ENCODE data around the gene PARD3.

The PARD3 gene

DNA sequence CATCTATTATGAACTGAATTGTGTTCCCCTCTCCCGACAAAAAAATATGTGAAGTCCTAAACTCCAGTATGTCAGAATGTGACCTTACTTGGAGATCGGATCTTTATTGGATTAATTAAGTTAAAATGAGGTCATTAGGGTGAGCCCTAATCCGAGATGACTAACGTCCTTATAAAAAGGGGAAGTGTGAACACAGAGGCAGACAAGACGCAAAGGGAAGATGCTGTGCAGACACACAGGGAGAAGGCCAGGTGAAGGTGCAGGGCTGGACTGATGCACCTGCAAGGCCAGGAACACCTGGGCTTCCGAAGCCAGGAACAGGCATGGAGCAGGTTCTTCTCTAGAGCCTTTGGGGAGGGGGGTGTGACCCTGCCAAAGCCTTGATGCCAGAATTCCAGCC, 187.8 kb downstream of the PARD3 start:
- DNase-seq, result no peak

DNA sequence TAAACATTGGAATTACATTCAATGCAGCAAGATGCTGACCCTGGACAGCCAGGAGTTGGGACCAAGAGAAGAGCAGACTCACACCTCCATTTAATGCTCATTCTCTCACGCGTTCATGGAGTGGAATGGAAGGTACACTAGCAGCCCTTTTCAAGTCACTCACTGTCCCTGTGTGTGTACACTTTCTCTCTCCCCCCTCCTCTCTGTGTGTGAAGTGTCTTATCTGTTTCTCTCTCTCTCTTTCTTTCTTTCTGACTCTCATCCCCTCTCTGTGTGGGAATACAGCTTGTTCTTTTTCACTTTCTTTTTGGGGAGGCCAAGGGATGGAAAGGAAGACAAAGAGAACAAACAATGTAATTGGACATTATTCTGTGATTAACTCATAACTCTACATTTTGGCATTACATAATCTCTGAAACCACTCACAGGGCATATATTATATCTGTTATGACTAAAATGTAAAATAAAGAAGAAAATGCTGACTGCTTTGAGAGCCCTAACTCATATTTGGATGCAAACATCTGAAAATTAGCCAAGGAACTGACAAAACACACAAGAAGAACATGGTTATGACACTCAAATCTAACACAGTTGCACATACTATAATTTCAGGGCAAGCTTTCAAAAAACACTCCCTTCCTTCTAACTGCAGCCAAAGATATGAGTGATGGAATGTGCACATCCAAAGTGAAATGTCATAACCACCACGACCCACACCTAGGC, 188.8 kb downstream of the PARD3 start:
- no peak for DNase-seq

DNA sequence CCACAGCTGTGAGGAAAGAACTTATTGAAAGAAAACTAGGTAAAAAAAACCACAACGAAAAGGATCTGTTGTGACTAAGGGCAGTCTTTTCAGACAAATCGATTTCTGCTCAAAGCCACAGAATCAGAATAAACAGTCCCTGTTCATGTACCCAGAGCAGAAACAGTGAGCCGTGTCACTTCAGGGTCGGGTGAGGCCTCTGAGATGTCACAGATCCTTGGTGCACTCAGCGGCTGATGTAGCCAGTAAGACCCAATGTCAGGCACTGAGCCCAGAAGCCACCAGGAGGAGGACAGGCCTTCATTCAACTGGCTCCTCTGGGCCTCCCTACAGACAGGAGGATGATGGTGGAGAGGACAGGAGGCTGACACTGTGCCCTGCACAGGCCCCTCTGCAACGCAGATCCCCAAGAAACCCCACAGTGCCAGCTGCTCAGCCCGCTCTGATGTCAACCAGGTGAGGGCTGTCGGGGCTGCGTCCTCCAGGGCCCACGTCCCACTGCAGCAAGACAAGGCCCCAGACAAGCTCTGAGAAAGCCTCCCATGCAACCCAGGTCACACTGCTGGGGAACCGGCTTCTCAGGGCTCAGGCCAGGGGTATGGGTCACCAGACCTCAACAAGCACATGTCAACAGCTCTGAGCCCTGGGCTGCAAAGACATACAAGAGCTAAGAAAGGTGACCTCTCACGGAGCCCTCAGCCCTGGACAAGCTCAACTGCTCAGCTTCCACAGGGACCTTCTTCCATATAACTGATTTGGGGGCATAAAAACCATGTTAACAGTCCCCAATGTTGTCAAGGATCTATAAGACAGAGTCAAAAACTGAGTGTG, 190.6 kb downstream of the PARD3 start:
- DNase-seq, result no peak

DNA sequence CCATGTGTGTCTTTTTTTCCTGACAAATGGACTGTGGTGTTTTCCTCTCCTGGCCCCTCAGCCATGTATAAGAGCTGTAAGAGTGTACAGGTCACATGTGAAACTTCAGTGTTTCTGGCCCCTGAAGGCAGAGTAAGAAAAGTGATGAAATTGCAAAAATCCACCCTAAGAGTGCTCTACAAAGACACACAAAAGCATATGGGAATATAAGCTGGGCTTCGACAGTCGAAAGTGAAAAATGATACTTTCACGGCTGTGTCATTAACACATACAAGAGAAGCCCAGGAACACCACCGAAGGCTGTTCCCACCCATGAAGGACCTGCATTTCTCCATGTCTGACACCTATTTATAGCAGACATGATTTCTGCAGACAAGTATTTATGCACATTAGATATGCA, 192.2 kb downstream of the PARD3 start:
- no peak for DNase-seq

DNA sequence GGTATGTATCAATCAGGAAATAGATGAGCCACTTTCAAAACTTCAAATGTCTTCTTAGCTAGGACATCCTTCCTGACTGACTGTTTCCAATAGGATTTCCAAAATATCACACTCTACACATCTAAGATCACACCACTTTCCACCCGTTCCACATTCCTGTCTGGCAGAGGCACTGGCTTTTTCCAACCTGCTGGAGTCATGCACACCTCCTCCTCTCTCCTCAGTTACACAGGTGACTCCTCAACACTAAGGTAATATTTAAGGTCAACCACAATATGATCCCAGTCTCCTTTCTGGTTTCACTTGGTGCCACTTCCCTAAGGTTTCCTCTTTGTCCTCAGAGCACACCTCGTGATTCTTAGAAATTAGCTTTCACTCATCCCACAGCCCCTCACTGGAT, 196.5 kb downstream of the PARD3 start:
- DNase-seq, result no peak

DNA sequence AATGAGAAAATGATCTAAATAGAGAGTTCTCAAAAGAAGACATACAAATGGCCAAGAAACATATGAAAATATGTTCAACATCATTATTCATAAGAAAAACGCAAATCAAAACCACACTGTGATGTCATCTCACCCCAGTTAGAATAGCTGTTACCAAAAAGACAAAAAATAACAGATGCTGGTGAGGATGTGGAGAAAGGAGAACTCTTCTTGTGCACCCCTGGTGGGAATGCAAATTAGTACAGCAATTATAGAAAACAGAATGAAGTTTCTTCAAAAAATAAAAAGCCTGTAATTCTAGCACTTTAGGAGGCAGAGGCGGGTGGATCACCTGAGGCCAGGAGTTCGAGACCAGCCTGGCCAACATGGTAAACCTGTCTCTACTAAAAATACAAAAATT, 199.3 kb downstream of the PARD3 start:
- no peak for DNase-seq

DNA sequence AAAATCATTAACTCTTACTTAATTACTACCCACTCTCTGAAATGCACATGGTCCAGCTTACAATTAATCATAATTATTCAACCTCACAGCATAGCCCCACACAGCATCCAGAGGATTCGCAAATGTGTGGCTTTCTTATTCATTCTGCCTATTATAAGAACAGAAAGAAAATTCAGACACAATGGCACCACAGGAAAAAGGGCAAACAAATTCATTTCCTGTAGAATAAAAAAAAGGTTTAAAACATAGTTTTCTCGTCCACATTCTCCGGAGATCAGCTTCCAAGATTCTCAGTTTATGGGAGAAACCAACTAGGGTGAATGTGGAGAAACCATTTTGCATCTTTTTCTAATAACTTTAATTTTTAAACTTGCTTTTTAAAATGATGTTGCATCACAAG, 201.6 kb downstream of the PARD3 start:
- no peak for DNase-seq

DNA sequence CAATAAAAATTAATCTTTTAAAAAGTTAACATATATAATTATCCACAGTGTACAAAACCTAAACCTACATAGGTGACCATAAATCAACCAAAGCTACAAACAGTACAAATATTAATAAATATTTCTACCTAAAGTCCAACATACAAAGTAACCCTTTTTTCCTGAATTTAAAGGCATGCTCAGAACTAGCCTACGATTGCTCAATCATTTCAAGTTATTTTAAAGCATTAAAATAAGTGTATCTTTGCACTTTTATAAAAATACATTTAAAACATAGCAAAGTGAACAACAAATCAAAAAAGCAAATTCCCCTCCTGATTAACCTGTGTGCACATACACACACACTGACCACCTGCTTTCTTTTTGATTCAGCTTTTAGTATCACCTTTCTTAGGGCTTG, 202.2 kb downstream of the PARD3 start:
- DNase-seq, result no peak

DNA sequence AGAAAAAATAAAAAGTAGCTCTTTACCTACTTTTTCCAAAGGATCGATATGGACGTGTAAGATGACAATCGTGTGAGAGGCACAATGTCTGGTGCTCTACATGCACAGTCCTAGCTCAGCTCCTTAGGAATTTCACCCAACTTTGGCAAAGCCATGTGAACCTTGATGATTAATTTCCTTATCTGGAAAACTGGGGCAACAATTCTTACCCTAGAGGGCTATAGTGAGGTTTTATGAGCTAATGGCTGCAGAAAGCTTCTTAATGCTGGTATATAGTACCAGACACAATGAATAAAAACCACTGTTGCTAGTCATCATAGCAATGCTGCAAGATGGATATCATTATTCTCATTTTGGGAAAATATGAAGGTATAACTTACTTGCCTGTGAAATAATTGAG, 202.7 kb downstream of the PARD3 start:
- DNase-seq, result no peak

DNA sequence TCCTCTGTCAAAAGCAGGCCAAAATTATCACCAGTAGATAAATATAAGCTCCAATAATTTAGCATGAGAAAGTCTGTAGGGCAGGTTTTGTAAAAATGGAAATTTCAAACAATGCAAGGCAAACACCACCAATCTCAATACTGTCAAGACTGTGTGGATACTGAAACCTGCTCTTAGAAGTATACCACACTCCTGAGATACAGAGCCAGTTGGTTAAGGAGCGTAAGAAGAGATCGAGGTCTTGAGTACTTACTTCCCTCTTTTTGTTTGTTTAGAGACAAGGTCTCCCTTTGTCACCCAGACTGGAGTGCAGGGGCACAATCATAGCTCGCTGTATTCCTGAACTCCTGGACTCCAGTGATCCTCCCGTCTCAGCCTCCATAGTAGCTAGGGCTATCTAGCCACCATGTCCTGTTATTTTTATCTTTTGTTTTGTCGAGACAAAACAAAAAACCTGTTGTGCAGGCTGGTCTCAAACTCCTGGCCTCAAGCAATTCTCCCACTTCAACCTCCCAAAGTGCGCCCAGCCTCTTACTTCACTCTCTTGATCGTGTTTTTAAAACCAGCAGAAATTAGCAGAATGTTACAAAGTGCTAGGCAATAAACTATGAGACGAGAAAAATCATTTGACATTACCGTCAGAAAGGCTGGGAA, 205.7 kb downstream of the PARD3 start:
- DNase-seq, result no peak

DNA sequence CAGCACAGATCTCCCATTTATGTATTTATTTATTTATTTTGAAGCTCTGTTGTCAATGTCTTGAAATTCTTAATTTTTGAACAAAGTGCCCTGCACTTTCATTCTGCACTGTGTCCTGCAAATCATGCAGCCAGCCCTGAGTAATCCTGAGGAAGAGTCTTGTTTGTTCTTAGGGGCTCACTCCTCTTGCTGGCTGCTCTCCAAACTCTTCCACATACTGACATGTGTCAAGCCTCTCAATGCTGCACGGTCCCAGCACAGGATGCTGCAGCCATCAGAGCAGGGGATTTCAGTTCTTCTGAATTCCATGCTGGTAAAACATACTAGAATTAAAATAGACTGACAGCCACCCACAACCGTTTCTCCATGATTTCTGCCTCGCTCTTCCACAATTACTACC, 207.2 kb downstream of the PARD3 start:
- peak in 1 of 56 donors; percentile 9 for DNase-seq

DNA sequence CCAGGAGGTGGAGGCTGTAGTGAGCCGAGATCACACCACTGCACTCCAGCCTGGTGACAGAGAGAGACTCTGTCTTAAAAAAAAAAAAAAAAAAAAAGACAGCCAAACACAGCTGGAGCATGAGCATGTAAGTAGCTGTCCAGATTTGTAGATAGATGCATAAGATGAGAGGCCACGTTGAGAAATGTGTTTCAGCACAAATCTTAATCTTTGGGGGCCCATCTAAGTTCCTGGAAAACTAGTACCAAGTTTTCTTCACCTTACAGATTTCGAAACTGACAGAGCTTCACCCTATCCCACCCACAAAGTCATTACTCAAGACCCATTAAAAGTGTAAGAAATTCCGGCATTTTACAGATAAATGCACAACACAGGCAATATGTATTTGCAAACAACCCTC, 208.2 kb downstream of the PARD3 start:
- no peak for DNase-seq

DNA sequence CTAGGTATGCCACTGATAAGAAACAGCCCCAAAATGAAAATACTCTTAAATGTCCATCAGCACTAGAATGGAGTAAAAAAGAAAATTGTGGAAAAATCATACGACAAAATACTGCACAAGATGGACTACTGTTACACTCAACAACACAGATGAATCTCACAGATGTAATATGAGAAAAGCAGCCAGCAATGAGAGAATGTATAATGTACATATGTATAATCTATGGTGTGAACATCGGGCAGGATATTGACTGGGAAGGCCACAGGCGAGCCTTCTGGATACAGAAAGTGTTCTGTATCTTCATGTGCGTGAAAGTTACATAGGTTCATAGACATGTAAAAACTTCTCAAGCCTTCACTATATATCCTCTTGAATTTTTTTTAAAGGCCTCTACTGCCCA, 212.6 kb downstream of the PARD3 start:
- no peak for DNase-seq

DNA sequence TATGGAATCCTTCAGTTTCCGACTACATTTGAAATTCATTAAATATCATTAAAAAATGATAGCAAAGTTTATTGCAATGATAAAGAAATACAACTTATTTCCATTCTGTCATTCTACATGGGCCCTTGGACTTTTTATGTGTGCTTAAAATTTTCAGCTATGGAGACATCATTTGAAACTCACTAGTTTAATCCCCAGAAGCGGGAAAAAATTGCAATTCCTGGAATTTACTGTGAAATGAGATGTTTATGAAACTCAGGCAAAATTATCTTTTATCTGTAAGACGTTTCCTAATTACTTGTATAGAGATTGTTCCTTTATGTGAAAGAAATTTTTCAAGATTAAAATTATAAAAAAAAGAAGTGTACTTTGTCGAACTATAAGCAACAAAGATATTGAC, 213.4 kb downstream of the PARD3 start:
- no peak for DNase-seq

DNA sequence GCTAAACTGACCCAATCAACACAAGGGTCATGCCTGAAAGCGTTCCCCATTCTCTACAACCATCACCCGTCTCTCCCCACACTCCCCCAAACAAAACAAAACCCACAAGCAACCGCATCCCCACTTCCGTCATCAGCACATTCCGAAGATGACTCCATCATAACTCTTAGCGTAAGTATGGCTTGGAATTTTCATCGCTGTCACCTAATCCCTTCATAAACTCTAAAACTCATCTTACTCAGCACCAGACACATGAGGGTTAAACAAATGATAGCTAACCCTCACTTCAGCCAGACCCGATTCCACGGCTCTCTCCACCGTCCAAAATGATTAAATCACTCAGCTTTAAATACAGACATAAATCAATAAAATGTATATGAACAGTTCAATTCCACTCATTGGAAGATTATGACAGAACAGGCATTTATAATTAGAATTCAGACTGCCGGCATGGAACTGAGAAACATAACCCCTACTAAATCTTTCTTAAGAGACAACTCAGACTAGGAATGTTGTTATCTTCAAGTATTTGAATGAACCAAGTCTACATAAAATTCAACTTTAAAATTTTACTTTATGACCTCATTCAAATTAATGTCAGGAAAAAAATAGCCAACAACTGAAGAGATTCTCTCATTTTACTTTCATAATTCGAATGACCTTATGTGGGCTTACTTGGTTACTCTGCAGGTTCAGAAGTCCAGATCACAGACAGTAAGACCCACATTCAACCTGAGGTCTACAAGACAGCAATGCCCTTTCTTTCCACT, 215.9 kb downstream of the PARD3 start:
- DNase-seq, result no peak

DNA sequence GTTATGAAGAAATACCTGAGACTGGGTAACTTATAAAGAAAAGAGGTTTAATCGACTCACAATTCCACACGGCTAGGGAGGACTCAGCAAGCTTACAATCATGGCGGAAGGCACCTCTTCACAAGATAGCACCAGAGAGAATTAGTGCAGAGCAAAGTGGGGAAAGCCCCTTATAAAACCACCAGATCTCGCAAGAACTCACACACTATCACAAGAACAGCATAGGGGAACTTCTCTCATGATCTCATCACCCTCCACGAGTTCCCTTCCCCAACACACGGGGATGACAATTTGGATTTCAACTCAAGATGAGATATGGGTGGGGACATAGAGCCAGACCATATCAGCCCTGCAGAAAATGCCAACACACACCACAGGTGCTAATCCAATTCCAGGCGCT, 218.7 kb downstream of the PARD3 start:
- no peak for DNase-seq

DNA sequence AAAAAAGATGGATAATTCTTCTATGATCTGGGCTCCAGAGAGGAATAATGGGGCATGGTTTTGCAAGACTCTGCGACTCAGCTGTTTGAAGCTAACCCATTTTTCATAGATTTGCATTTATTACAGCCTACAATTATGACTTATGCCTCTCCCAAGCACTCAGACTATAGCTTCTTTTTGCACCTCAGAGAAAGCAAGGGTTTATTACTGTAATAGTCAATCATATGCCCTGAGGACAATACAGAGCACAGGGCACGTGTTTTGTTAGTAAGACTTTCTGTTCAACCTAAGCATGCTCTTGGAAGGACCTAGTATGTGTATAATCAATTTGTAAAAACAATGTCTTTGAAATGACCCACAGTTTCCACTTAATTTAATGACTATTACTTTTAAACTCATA, 221.2 kb downstream of the PARD3 start:
- DNase-seq, result no peak

DNA sequence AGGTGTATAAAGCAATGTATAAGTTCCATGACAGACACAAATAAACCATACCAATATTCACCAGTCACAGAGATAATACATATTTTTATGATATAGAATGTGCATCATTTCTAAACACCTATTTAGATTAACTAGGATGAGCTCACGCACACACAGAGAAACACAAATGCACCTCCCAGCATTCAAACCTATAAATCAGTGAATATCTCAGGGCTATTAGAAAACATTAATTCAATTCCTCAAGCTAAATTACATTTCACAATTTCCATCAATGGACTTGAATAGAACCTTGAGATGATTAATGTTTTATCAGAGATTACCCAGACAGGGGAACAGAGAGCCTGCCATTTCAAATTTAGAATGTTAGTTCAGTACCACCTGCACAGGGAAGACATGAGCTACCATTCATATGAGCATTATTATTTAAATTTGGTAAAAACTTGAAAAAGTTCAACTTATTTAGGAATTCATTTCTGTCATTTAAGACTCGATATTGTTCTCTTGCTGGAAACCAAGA, 221.7 kb downstream of the PARD3 start:
- DNase-seq, result no peak

DNA sequence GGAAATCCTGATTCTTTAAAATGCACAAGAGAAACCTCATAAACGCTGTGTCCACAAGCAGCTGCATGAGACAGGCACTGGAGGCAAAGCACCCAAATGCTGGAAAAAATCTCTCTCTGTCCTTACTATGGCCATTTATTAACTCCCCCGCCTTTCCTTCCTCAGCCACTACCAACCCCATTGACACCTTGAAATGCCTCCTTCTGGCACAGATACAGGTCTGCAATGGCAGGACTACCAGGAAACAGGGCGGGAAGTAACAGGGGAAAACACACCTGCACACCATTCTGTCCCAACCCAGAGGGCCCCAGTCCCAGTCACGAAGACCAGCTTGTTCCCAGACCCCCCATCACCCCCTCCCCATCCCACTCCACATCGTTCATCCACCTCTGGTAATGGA, 224.3 kb downstream of the PARD3 start:
- no peak for DNase-seq

DNA sequence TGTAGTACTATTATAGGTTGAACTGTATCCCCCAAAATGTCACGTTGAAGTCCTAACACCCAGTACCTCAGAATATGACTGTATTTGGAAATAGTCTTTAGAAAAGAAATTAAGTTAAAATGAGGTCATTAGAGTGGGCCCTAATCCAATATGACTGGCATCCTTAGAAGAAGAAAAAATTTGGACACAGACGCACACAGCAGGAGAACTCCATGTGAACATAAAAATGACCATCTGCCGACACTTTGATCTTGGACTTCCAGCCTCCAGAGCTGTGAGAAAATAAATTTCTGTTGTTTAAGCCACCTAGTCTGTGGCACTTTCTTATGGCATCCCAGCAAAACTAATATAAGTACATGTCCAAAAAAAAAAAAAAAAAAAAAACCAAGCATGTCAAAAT, 225.8 kb downstream of the PARD3 start:
- DNase-seq, result no peak

DNA sequence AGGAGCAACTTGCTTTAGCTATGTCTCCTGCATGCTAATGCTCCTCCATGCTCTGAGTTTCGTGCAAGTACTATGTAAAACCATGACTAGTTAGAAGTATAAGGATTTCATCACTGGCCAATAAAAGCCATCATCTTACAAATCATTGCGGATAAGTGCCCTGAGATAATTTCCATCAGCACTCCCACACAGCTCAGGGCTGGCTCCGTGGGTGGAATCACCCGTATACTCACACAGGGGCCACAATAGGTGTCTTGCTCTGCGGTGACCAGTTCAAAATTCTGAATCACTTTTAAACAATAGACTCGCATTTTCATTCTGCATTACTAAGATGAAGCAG, 227.4 kb downstream of the PARD3 start:
- no peak for DNase-seq
